OCI-LY1 (cell line): Measurements from ENCODE around the gene ANKRD35.

Source experiments
- EZH2 ChIP-seq: fragments of 200-600 bp; sonication (generic), shearing (Covaris generic); IDR thresholded peaks from 2 replicates; pipeline ENCODE4 v1.8.0; 2017; ENCODE audit warnings: borderline replicate concordance, mixed run types, mild to moderate bottlenecking, antibody characterized with exemption, low read length, moderate library complexity, mixed read lengths
- TF ChIP-seq, protein P1 (sequence below): fragments of 200-600 bp; sonication (generic), shearing (Covaris generic); IDR thresholded peaks from 2 replicates; pipeline ENCODE4 v1.5.1; 2017; ENCODE audit warnings: mild to moderate bottlenecking, antibody characterized with exemption, low read length, moderate library complexity, mixed read lengths

DNA sequence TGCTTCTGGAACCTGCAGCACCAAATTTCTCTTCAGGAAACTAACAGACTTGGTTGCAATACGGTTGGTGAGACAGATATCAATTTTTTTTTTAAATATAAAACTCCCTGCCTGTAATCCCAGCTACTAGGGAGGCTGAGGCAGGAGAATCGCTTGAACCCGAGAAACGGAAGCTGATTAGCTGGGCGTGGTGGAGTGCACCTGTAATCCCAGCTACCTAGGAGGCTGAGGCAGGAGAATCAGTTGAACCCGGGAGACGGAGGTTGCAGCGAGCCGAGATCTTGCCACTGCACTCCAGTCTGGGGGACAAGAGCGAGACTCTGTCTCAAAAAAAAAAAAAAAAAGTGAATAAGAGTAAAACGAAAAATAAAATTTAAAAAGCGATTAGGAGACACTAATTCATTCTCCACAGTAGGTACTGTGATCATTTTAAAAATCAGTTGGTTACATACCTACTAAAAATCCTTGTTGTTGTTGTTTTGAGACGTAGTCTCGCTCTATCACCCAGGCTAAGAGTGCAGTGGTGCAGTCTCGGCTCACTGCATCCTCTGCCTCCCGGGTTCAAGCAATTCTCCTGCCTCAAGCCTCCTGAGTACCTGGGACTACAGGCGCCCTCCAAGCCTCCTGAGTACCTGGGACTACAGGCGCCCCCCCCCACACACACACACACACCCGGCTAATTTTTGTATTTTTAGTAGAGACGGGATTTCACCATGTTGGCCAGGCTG, 42.4 kb upstream of the ANKRD35 start:
- TF ChIP-seq, protein P1, sequence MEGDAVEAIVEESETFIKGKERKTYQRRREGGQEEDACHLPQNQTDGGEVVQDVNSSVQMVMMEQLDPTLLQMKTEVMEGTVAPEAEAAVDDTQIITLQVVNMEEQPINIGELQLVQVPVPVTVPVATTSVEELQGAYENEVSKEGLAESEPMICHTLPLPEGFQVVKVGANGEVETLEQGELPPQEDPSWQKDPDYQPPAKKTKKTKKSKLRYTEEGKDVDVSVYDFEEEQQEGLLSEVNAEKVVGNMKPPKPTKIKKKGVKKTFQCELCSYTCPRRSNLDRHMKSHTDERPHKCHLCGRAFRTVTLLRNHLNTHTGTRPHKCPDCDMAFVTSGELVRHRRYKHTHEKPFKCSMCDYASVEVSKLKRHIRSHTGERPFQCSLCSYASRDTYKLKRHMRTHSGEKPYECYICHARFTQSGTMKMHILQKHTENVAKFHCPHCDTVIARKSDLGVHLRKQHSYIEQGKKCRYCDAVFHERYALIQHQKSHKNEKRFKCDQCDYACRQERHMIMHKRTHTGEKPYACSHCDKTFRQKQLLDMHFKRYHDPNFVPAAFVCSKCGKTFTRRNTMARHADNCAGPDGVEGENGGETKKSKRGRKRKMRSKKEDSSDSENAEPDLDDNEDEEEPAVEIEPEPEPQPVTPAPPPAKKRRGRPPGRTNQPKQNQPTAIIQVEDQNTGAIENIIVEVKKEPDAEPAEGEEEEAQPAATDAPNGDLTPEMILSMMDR = no peak
- TF ChIP-seq EZH2 = no peak
